ENCODE data around the gene TMEM200A. TPM values are rescaled to one million over a fixed set of nuclear protein-coding genes. Genes with fewer than 3 reads are reported as not detected.

The TMEM200A gene
- total RNA-seq, 5 donors from 2014 or later (not counting 1 experiment from before 2014, with no cell fraction given), result 1.2 to 5.5 (median 3.4) TPM

DNA sequence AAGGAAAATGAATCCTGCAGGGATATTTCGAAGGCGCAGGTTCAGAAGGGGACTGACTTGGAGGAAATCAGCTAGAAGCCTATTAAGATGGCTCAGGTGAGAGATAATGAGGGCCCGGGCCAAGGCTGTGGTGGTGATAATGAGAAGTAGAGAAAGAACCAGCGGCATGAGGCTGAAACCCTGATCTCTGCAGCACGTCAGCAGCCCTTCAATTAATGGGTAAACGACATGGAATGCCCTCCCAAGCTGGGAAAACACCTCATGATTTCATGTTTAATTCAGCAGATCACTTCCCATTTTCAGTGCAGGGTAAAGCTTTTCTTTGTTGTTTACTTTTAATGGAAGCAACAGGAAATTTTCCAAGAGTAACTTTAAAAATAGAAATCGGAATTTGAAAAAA lies 104.9 kb downstream of the TMEM200A start:
- H3K36me3 ChIP-seq (ENCODE audit: control insufficient read depth in 2 of 2, extremely low read depth in 1 of 2, insufficient read depth in 1 of 2, low read length in 1 of 2), result no peaks in the 10 kb centered on the region
- no peak overlapping the region for H3K27ac Mint-ChIP-seq
- H3K4me3 Mint-ChIP-seq, result no peak overlapping the region
- no peaks in the 10 kb centered on the region for H3K36me3 Mint-ChIP-seq
- peaks cover 0 to 9% (median 0%) of the 10 kb centered on the region in 3 donors for H3K9me3 Mint-ChIP-seq
- H3K27me3 Mint-ChIP-seq, result no peaks in the 10 kb centered on the region
- POLR2A ChIA-PET, result interaction anchor here in 1 of 2 donors (0.7 kb wide), 1 partner anchor 55 kb away, joined by 3 read pairs; no protein-coding TSS in a partner anchor
- ATAC-seq (replicated peaks in 1 of 4) (no peak), DNase-seq (no peak)
- H3K4me3 ChIP-seq (ENCODE audit: control insufficient read depth in 1 of 2, extremely low read depth in 1 of 2, low read length in 1 of 2), result no peak overlapping the region
- CTCF ChIA-PET, result interaction anchor here in 1 of 2 donors (0.6 kb wide), 1 partner anchor 30 kb away, joined by 3 read pairs; no protein-coding TSS in a partner anchor
- H3K4me1 Mint-ChIP-seq, result peaks cover 7 to 12% (median 11%) of the 10 kb centered on the region in 3 donors
- peaks cover 0 to 4% of the 10 kb centered on the region in 2 experiments for H3K4me1 ChIP-seq (ENCODE audit: control insufficient read depth in 1 of 2, extremely low read depth in 1 of 2, insufficient read depth in 2 of 2, low read length in 2 of 2)
- no peak overlapping the region for H3K27ac ChIP-seq (ENCODE audit: low read length)
- 100% methylated on average over 4 of the region's 7 CpGs for WGBS (ENCODE audit: insufficient coverage)
- H3K9me3 ChIP-seq, result no peaks in the 10 kb centered on the region
- H3K27me3 ChIP-seq (replicated peaks in 1 of 2; ENCODE audit: control insufficient read depth in 2 of 2, extremely low read depth in 1 of 2, insufficient read depth in 2 of 2, low read length in 1 of 2), result no peaks in the 10 kb centered on the region

DNA sequence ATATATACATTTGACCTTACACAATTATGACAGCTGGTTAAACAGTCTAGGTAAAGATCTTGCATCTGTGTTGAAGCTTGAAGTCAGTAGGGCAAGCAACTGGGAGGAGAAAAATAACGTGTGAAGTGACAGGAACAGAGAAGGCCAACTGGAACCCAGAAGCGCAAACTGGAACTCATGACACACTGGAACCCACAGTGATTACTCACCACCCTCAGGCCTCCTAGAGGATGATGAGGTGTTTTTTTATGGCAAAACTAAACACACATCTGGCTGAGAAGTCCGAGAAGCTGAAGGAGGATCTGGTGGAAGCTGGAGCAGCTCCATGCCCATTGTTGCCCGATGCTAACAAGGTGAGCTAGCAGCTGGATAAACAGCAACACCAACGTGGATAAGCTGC lies 108.1 kb downstream of the TMEM200A start:
- no peak overlapping the region for H3K27ac ChIP-seq (ENCODE audit: low read length)
- 96% methylated on average over 3 of the region's 5 CpGs for WGBS (ENCODE audit: insufficient coverage)
- no peak for ATAC-seq (replicated peaks in 1 of 4)

DNA sequence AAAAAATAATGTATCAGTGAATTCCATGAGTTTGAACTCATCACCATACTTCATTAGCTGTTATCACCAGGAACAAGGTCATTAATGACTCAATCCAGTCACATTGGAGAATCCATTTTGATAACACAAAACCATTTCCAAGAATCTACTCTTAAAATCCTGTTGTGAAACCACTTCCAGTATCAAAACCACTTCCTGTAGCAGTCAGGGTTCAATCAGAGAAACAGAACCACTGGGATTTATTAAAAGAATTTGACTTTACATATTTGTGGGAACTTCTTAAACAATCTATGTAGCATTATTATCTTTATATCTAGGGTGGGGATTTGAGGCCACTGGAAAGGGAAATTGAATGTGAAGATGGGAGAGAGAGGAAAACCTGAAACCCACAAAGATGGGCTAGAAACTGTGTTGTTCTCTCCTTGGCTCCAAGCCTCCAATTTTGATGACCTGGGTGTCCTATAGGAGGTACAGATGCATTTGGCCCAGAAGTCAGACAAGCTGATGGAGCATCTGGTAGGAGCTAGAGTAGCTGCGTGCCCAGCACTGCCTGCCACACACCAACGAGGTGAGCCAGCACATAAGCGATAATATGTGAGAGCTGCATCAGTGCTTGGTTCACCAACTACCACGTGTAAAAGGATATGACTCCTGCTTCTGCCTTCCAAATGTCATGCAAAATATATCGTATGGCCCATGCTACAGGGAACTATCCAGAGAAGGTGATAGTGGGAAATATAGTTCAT lies 117.0 kb downstream of the TMEM200A start:
- peak overlapping the region in 1 of 3 donors; percentile 55 for H3K4me3 Mint-ChIP-seq

More for the DNA sequence above, 108.1 kb downstream of the TMEM200A start:
- Histone ChIP-seq H3K4me1 (ENCODE audit: control insufficient read depth in 1 of 2, extremely low read depth in 1 of 2, insufficient read depth in 2 of 2, low read length in 2 of 2) (no peaks in the 10 kb centered on the region), H3K36me3 (ENCODE audit: control insufficient read depth in 2 of 2, extremely low read depth in 1 of 2, insufficient read depth in 1 of 2, low read length in 1 of 2) (no peaks in the 10 kb centered on the region), H3K27me3 (replicated peaks in 1 of 2; ENCODE audit: control insufficient read depth in 2 of 2, extremely low read depth in 1 of 2, insufficient read depth in 2 of 2, low read length in 1 of 2) (no peaks in the 10 kb centered on the region), H3K9me3 (no peaks in the 10 kb centered on the region), H3K4me3 (ENCODE audit: control insufficient read depth in 1 of 2, extremely low read depth in 1 of 2, low read length in 1 of 2) (no peak overlapping the region)
- no peak overlapping the region for H3K4me3 Mint-ChIP-seq
- CTCF ChIA-PET, result no interaction called here
- no peak overlapping the region for H3K27ac Mint-ChIP-seq
- no peaks in the 10 kb centered on the region for H3K4me1 Mint-ChIP-seq
- peaks cover 3% of the 10 kb centered on the region for H3K36me3 Mint-ChIP-seq
- H3K27me3 Mint-ChIP-seq, result no peaks in the 10 kb centered on the region
- POLR2A ChIA-PET, result no interaction called here
- DNase-seq, result no peak
- peaks cover 0 to 9% (median 6%) of the 10 kb centered on the region in 3 donors for H3K9me3 Mint-ChIP-seq

DNA sequence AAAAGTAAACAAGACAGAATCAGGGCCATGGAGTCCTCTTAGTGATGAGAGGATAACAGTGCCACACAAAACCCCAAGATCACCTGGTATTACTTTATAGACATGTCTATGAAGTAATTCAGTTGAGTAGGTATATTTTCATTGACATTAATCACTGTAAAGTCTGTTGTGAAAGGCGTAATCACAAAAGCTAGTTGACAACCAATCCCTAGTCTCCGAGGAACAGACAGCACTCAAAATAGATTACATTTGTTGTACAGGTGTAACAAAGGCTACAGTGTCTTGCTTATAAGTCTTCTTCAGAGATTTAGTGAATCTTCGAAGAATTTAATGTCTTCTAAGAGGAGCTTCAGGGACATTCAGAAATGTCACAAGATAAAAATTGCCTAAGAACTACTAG lies 120.1 kb downstream of the TMEM200A start:
- ChIA-PET POLR2A (no interaction called here), CTCF (no interaction called here)
- 60% methylated on average over 1 of the region's 3 CpGs for WGBS (ENCODE audit: insufficient coverage)
- Mint-ChIP-seq H3K4me3 (no peak overlapping the region), H3K9me3 (peaks cover 0 to 3% (median 2%) of the 10 kb centered on the region in 3 donors), H3K4me1 (peaks cover 37 to 40% (median 39%) of the 10 kb centered on the region in 3 donors), H3K27ac (no peak overlapping the region), H3K27me3 (no peaks in the 10 kb centered on the region), H3K36me3 (no peaks in the 10 kb centered on the region)
- no peak for DNase-seq
- Histone ChIP-seq H3K27ac (ENCODE audit: low read length) (no peak overlapping the region), H3K9me3 (no peaks in the 10 kb centered on the region), H3K36me3 (ENCODE audit: control insufficient read depth in 2 of 2, extremely low read depth in 1 of 2, insufficient read depth in 1 of 2, low read length in 1 of 2) (no peaks in the 10 kb centered on the region), H3K4me1 (ENCODE audit: control insufficient read depth in 1 of 2, extremely low read depth in 1 of 2, insufficient read depth in 2 of 2, low read length in 2 of 2) (peaks cover 4 to 17% of the 10 kb centered on the region in 2 experiments), H3K27me3 (replicated peaks in 1 of 2; ENCODE audit: control insufficient read depth in 2 of 2, extremely low read depth in 1 of 2, insufficient read depth in 2 of 2, low read length in 1 of 2) (no peaks in the 10 kb centered on the region), H3K4me3 (ENCODE audit: control insufficient read depth in 1 of 2, extremely low read depth in 1 of 2, low read length in 1 of 2) (no peak overlapping the region)
- no peak for ATAC-seq (replicated peaks in 1 of 4)

More for the DNA sequence above, 117.0 kb downstream of the TMEM200A start:
- Mint-ChIP-seq H3K36me3 (peaks cover 3% of the 10 kb centered on the region), H3K4me1 (peaks cover 29 to 37% (median 32%) of the 10 kb centered on the region in 3 donors), H3K9me3 (peaks cover 0 to 3% (median 2%) of the 10 kb centered on the region in 3 donors), H3K27me3 (no peaks in the 10 kb centered on the region), H3K27ac (peak overlapping the region in 1 of 2 donors; percentile 17)
- ChIA-PET CTCF (interaction anchor here in 1 of 2 donors (0.6 kb wide), 1 partner anchor 142 kb away, joined by 3 read pairs; no protein-coding TSS in a partner anchor), POLR2A (interaction anchor here in 1 of 2 donors (0.5 kb wide), 1 partner anchor 8 kb away, joined by 3 read pairs; no protein-coding TSS in a partner anchor)
- H3K4me1 ChIP-seq (ENCODE audit: control insufficient read depth in 1 of 2, extremely low read depth in 1 of 2, insufficient read depth in 2 of 2, low read length in 2 of 2), result peaks cover 4 to 17% of the 10 kb centered on the region in 2 experiments
- 100% methylated on average over 3 of the region's 5 CpGs for WGBS (ENCODE audit: insufficient coverage)
- H3K4me3 ChIP-seq (ENCODE audit: control insufficient read depth in 1 of 2, extremely low read depth in 1 of 2, low read length in 1 of 2), result no peak overlapping the region
- DNase-seq (no peak), ATAC-seq (replicated peaks in 1 of 4) (peak in 1 of 4 experiments; percentile 12)
- H3K27me3 ChIP-seq (replicated peaks in 1 of 2; ENCODE audit: control insufficient read depth in 2 of 2, extremely low read depth in 1 of 2, insufficient read depth in 2 of 2, low read length in 1 of 2), result no peaks in the 10 kb centered on the region
- no peaks in the 10 kb centered on the region for H3K9me3 ChIP-seq
- H3K36me3 ChIP-seq (ENCODE audit: control insufficient read depth in 2 of 2, extremely low read depth in 1 of 2, insufficient read depth in 1 of 2, low read length in 1 of 2), result no peaks in the 10 kb centered on the region
- no peak overlapping the region for H3K27ac ChIP-seq (ENCODE audit: low read length)

GRCh38 chr6:130486417-130486816 lies 120.6 kb downstream of the TMEM200A start:
- POLR2A ChIA-PET, result no interaction called here
- ATAC-seq (replicated peaks in 1 of 4) (no peak), DNase-seq (no peak)
- no peaks in the 10 kb centered on the region for H3K36me3 ChIP-seq (ENCODE audit: control insufficient read depth in 2 of 2, extremely low read depth in 1 of 2, insufficient read depth in 1 of 2, low read length in 1 of 2)
- H3K9me3 ChIP-seq, result no peaks in the 10 kb centered on the region
- Mint-ChIP-seq H3K27me3 (no peaks in the 10 kb centered on the region), H3K4me3 (no peak overlapping the region), H3K36me3 (no peaks in the 10 kb centered on the region), H3K4me1 (peaks cover 37% of the 10 kb centered on the region in 3 donors), H3K27ac (no peak overlapping the region), H3K9me3 (peaks cover 0 to 3% (median 2%) of the 10 kb centered on the region in 3 donors)
- 94% methylated on average over 5 of the region's 7 CpGs for WGBS (ENCODE audit: insufficient coverage)
- H3K4me3 ChIP-seq (ENCODE audit: control insufficient read depth in 1 of 2, extremely low read depth in 1 of 2, low read length in 1 of 2), result no peak overlapping the region
- H3K27ac ChIP-seq (ENCODE audit: low read length), result no peak overlapping the region
- no peaks in the 10 kb centered on the region for H3K27me3 ChIP-seq (replicated peaks in 1 of 2; ENCODE audit: control insufficient read depth in 2 of 2, extremely low read depth in 1 of 2, insufficient read depth in 2 of 2, low read length in 1 of 2)
- CTCF ChIA-PET, result no interaction called here
- H3K4me1 ChIP-seq (ENCODE audit: control insufficient read depth in 1 of 2, extremely low read depth in 1 of 2, insufficient read depth in 2 of 2, low read length in 2 of 2), result peaks cover 4 to 17% of the 10 kb centered on the region in 2 experiments

DNA sequence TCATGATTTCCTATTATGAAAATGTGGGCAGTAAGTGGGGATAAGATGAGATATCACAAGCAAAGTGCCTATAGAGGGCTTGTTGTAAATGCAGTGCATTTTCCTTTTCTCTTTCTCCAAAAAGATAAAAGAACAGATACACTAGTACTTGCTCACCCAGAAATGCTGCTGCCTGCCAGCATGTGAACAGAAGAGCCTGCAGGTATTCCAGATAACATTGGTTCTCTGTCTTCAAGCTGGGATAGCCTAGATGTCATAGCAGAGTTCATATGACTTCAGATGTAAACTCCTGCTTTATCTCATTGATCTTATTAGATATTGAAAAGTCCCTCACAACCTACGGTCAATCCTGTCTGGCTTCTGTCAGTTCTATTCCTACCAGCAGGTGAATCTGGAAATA lies 123.7 kb downstream of the TMEM200A start:
- Mint-ChIP-seq H3K9me3 (peaks cover 5 to 9% (median 7%) of the 10 kb centered on the region in 3 donors), H3K4me1 (peaks cover 9 to 15% (median 10%) of the 10 kb centered on the region in 3 donors), H3K27me3 (no peaks in the 10 kb centered on the region), H3K36me3 (no peaks in the 10 kb centered on the region), H3K4me3 (no peak overlapping the region), H3K27ac (no peak overlapping the region)
- ATAC-seq (replicated peaks in 1 of 4), result no peak
- CTCF ChIA-PET, result interaction anchor here in 1 of 2 donors (0.6 to 1.1 kb wide), 3 partner anchors 10 to 231 kb away, joined by 3 read pairs; no protein-coding TSS in a partner anchor
- no CpG with 5 or more reads among the region's 1 CpG for WGBS (ENCODE audit: insufficient coverage)
- POLR2A ChIA-PET, result no interaction called here
- no peak for DNase-seq
- H3K4me3 ChIP-seq (ENCODE audit: control insufficient read depth in 1 of 2, extremely low read depth in 1 of 2, low read length in 1 of 2), result no peak overlapping the region
- H3K4me1 ChIP-seq (ENCODE audit: control insufficient read depth in 1 of 2, extremely low read depth in 1 of 2, insufficient read depth in 2 of 2, low read length in 2 of 2), result no peaks in the 10 kb centered on the region
- no peak overlapping the region for H3K27ac ChIP-seq (ENCODE audit: low read length)
- no peaks in the 10 kb centered on the region for H3K27me3 ChIP-seq (replicated peaks in 1 of 2; ENCODE audit: control insufficient read depth in 2 of 2, extremely low read depth in 1 of 2, insufficient read depth in 2 of 2, low read length in 1 of 2)
- no peaks in the 10 kb centered on the region for H3K9me3 ChIP-seq
- H3K36me3 ChIP-seq (ENCODE audit: control insufficient read depth in 2 of 2, extremely low read depth in 1 of 2, insufficient read depth in 1 of 2, low read length in 1 of 2), result no peaks in the 10 kb centered on the region
